Panc1 (cell line): ENCODE data around the gene ABHD11. TPM values are rescaled to one million over a fixed set of nuclear protein-coding genes. Genes with fewer than 3 reads are reported as not detected.

Experiments used
- ATAC-seq: fragments of 200-7000 bp; cut with Tn5 transposase; 2 replicates; pipeline ENCODE4 v1.9.1; 2020; ENCODE audit warnings: mild to moderate bottlenecking, moderate library complexity
- BruUV-seq: library from RNA; stranded (reverse); fragments of 400-500 nt; replicated peaks from 2 replicates; lab custom pipeline; 2021; lab: Mats Ljungman, UMichigan
- CTCF ChIA-PET: fragments of 300-600 bp; sonication (Branson Sonifier 250); formaldehyde crosslinking; loops from one replicate; lab custom pipeline; 2022; ENCODE audit warnings: antibody characterized with exemption; lab: Charles Lee
- POLR2A ChIA-PET: fragments of 300-600 bp; sonication (Branson Sonifier 250); formaldehyde crosslinking; loops from one replicate; lab custom pipeline; 2022; ENCODE audit warnings: antibody characterized with exemption; lab: Charles Lee
- DNase-seq: peaks from one replicate; pipeline ENCODE4 v3.0.0-alpha.2; 2010; ENCODE audit warnings: low read depth, low spot score
- H3K27ac ChIP-seq: 2 replicates; pipeline ENCODE4 v1.5.1; 2011; ENCODE audit warnings: mild to moderate bottlenecking, low read length, inconsistent platforms
- H3K27me3 ChIP-seq: fragments of 200-500 bp; sonication (Bioruptor generic); 2 replicates; pipeline ENCODE4 v1.6.0; 2014; ENCODE audit warnings: low read length, inconsistent platforms; ENCODE audit not compliant: control insufficient read depth, insufficient read depth
- H3K36me3 ChIP-seq: fragments of 200-500 bp; sonication (Bioruptor generic); 2 replicates; pipeline ENCODE4 v1.5.1; 2014; ENCODE audit warnings: inconsistent platforms, mild to moderate bottlenecking, low read length, moderate library complexity; ENCODE audit not compliant: control insufficient read depth, insufficient read depth
- H3K4me1 ChIP-seq: 2 replicates; pipeline ENCODE4 v1.5.1; 2011; ENCODE audit warnings: inconsistent platforms, mild to moderate bottlenecking, low read length, moderate library complexity; ENCODE audit not compliant: control insufficient read depth, insufficient read depth
- H3K4me3 ChIP-seq, 2 experiments: 2 replicates each; pipeline ENCODE4 v1.5.1; 2011 to 2012; ENCODE audit warnings: low read depth in 2 of 2, low read length in 2 of 2, mild to moderate bottlenecking in 2 of 2, inconsistent platforms in 1 of 2, moderate library complexity in 1 of 2
- H3K9me3 ChIP-seq: fragments of 200-500 bp; sonication (Bioruptor generic); 2 replicates; pipeline ENCODE4 v1.5.1; 2014; ENCODE audit warnings: low read depth, mild to moderate bottlenecking, inconsistent platforms, low read length, moderate library complexity; ENCODE audit not compliant: control insufficient read depth, insufficient read depth
- POLR2AphosphoS5 ChIP-seq: IDR thresholded peaks from 2 replicates; pipeline ENCODE4 v1.6.1; 2012; ENCODE audit warnings: mild to moderate bottlenecking, low read depth, low read length, moderate library complexity
- SIN3A ChIP-seq: IDR thresholded peaks from 2 replicates; pipeline ENCODE4 v1.6.1; 2012; ENCODE audit warnings: low read depth, mild to moderate bottlenecking, low read length, moderate library complexity, borderline replicate concordance; ENCODE audit not compliant: insufficient read depth
- TCF7L2 ChIP-seq: IDR thresholded peaks from 2 replicates; pipeline ENCODE4 v1.6.1; 2011; ENCODE audit warnings: mild to moderate bottlenecking, low read depth, low read length, inconsistent platforms
- in situ Hi-C: cut with HindIII; loops from 2 replicates; pipeline ENCODE4 v1.10.0; 2016; ENCODE audit warnings: low sequenced_read_pairs, low pct_unique_long_range_greater_than_20kb
- intact Hi-C: fragments of 100-400 bp; cut with micrococcal nuclease; formaldehyde crosslinking; loops from one replicate; pipeline ENCODE4 v1.10.0; 2022; ENCODE audit not compliant: unreplicated experiment
- total RNA-seq: library from RNA; stranded (reverse); gene quantifications from one replicate; pipeline ENCODE4 v1.2.1, GENCODE V29; 2021; ENCODE audit not compliant: unreplicated experiment
- TF ChIP-seq, protein P1 (sequence below), 2 experiments: IDR thresholded peaks; 2 replicates each; pipeline ENCODE4 v1.6.1; 2011 to 2012; ENCODE audit warnings: low read depth in 2 of 2, control low read depth in 1 of 2, low read length in 1 of 2, mild to moderate bottlenecking in 1 of 2, moderate library complexity in 1 of 2; ENCODE audit not compliant: insufficient read depth in 1 of 2
- TF ChIP-seq, protein P2 (sequence below): fragments of 450-650 bp; IDR thresholded peaks from 2 replicates; pipeline ENCODE4 v1.5.1; 2017; ENCODE audit warnings: mild to moderate bottlenecking

ABHD11 gene
- total RNA-seq, 1 experiment from 2014 or later = 54.2 TPM

DNA sequence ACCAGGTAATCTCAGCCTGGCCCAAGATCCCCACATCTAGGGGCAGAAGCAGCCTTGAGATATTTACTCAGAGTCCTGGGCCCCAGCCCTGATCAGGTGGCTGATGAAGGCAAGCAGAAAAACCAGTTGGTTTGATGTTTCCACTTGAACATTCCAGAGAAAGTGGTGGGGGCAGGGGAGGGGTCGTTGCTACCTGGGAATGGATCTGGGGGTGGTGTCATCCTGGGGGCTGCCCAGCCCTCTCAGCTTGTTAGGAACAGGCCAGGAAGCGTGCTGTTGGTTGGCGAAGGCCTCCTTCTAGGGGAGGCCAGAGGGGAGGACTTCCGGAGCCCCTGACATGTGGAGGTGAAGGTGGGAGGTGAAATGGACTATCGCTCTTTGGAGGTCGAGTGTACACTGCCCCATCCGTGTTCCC, 3.7 kb upstream of the ABHD11 start:
- intact Hi-C loops (loop anchor here (2.0 kb wide), 1 partner anchor 112 kb away; no protein-coding TSS in a partner anchor), in situ Hi-C loops (no loop called here)
- ChIA-PET CTCF (no interaction called here), POLR2A (no interaction called here)
- DNase-seq (no peak), ATAC-seq (no peak)
- Histone ChIP-seq H3K9me3 (no peaks in the 10 kb centered on the region), H3K4me3 (peak overlapping the region in 1 of 2 experiments; percentile 5; a peak in 1 of 4 replicates), H3K4me1 (peaks cover 46% of the 10 kb centered on the region), H3K36me3 (no peaks in the 10 kb centered on the region; the same call in 1 of the 2 replicates), H3K27ac (peak overlapping the region; percentile 74), H3K27me3 (no peaks in the 10 kb centered on the region)
- BruUV-seq = no TSS peak
- TF ChIP-seq, protein P1, sequence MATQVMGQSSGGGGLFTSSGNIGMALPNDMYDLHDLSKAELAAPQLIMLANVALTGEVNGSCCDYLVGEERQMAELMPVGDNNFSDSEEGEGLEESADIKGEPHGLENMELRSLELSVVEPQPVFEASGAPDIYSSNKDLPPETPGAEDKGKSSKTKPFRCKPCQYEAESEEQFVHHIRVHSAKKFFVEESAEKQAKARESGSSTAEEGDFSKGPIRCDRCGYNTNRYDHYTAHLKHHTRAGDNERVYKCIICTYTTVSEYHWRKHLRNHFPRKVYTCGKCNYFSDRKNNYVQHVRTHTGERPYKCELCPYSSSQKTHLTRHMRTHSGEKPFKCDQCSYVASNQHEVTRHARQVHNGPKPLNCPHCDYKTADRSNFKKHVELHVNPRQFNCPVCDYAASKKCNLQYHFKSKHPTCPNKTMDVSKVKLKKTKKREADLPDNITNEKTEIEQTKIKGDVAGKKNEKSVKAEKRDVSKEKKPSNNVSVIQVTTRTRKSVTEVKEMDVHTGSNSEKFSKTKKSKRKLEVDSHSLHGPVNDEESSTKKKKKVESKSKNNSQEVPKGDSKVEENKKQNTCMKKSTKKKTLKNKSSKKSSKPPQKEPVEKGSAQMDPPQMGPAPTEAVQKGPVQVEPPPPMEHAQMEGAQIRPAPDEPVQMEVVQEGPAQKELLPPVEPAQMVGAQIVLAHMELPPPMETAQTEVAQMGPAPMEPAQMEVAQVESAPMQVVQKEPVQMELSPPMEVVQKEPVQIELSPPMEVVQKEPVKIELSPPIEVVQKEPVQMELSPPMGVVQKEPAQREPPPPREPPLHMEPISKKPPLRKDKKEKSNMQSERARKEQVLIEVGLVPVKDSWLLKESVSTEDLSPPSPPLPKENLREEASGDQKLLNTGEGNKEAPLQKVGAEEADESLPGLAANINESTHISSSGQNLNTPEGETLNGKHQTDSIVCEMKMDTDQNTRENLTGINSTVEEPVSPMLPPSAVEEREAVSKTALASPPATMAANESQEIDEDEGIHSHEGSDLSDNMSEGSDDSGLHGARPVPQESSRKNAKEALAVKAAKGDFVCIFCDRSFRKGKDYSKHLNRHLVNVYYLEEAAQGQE (IDR thresholded peaks at IDR 0.05; ENCODE audit: insufficient read depth in 1 of 2, low read depth in 2 of 2, low read length in 1 of 2) = no peak
- TF ChIP-seq POLR2AphosphoS5 = no peak
- TF ChIP-seq SIN3A = no peak
- TF ChIP-seq, protein P2, sequence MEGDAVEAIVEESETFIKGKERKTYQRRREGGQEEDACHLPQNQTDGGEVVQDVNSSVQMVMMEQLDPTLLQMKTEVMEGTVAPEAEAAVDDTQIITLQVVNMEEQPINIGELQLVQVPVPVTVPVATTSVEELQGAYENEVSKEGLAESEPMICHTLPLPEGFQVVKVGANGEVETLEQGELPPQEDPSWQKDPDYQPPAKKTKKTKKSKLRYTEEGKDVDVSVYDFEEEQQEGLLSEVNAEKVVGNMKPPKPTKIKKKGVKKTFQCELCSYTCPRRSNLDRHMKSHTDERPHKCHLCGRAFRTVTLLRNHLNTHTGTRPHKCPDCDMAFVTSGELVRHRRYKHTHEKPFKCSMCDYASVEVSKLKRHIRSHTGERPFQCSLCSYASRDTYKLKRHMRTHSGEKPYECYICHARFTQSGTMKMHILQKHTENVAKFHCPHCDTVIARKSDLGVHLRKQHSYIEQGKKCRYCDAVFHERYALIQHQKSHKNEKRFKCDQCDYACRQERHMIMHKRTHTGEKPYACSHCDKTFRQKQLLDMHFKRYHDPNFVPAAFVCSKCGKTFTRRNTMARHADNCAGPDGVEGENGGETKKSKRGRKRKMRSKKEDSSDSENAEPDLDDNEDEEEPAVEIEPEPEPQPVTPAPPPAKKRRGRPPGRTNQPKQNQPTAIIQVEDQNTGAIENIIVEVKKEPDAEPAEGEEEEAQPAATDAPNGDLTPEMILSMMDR = no peak
- no peak for TF ChIP-seq TCF7L2

DNA sequence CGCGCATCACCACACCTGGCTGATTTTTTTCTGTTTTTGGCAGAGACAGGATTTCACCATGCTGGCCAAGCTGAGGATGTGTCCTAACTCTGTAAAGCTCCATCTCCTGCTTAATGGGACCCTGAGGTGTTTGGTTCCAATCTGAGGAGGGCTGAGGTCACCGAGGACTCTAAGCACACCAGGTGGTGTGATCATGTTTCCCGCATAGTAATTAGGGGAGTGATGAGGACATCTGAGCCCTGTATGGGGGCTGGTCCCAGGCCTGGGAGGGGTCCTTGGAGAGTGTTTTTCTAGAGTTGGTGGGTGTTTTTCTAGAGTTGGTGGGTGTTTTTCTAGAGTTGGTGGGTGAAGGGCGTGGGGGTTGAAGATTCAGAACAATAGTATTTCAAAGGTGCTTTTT, 3.0 kb upstream of the ABHD11 start:
- ATAC-seq = no peak
- no TSS peak for BruUV-seq

More for the DNA sequence above, 3.0 kb upstream of the ABHD11 start:
- in situ Hi-C loops (no loop called here), intact Hi-C loops (no loop called here)
- peaks cover 5% of the 10 kb centered on the region; the same call in 1 of the 2 replicates for H3K36me3 ChIP-seq
- H3K4me3 ChIP-seq = no peak overlapping the region
- ChIA-PET POLR2A (interaction anchor here (1.4 kb wide), 1 partner anchor 90 kb away, joined by 3 read pairs; no protein-coding TSS in a partner anchor), CTCF (no interaction called here)
- H3K4me1 ChIP-seq = peaks cover 53% of the 10 kb centered on the region
- DNase-seq = no peak
- H3K27me3 ChIP-seq = no peaks in the 10 kb centered on the region
- H3K27ac ChIP-seq = peak overlapping the region; percentile 74; the same call in 1 of the 2 replicates
- no peaks in the 10 kb centered on the region for H3K9me3 ChIP-seq
- TF ChIP-seq TCF7L2 (no peak), POLR2AphosphoS5 (no peak), SIN3A (no peak)
- TF ChIP-seq, protein P1 (IDR thresholded peaks at IDR 0.05; ENCODE audit: insufficient read depth in 1 of 2, low read depth in 2 of 2, low read length in 1 of 2) = no peak
- TF ChIP-seq, protein P2 = no peak
